Keratinocyte (primary cell): ENCODE results near the gene RALGPS1.

Experiments used
- EZH2 ChIP-seq: IDR thresholded peaks from one replicate; pipeline ENCODE4 v1.6.1; 2012; ENCODE audit warnings: inconsistent platforms, mild to moderate bottlenecking, low read length, moderate library complexity
- TF ChIP-seq, protein P1 (sequence below), 3 experiments: IDR thresholded peaks in 1 of 3; conservative IDR thresholded peaks in 1 of 3; optimal IDR thresholded peaks in 1 of 3; 2 replicates in 2 of 3; 3 replicates in 1 of 3; pipeline versions ENCODE3 to v1.5.1; 2011; ENCODE audit warnings: low read length in 3 of 3, mild to moderate bottlenecking in 3 of 3, moderate library complexity in 2 of 3, control low read depth in 1 of 3, inconsistent platforms in 1 of 3; ENCODE audit not compliant: insufficient read depth in 2 of 3; ENCODE audit errors: extremely low read depth in 1 of 3

GRCh38 chr9:127206666-127207065, 292.1 kb downstream of the RALGPS1 start:
- TF ChIP-seq, protein P1, sequence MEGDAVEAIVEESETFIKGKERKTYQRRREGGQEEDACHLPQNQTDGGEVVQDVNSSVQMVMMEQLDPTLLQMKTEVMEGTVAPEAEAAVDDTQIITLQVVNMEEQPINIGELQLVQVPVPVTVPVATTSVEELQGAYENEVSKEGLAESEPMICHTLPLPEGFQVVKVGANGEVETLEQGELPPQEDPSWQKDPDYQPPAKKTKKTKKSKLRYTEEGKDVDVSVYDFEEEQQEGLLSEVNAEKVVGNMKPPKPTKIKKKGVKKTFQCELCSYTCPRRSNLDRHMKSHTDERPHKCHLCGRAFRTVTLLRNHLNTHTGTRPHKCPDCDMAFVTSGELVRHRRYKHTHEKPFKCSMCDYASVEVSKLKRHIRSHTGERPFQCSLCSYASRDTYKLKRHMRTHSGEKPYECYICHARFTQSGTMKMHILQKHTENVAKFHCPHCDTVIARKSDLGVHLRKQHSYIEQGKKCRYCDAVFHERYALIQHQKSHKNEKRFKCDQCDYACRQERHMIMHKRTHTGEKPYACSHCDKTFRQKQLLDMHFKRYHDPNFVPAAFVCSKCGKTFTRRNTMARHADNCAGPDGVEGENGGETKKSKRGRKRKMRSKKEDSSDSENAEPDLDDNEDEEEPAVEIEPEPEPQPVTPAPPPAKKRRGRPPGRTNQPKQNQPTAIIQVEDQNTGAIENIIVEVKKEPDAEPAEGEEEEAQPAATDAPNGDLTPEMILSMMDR (optimal IDR thresholded peaks at IDR 0.05 in 1 of 3, IDR thresholded peaks at IDR 0.05 in 1 of 3, conservative IDR thresholded peaks at IDR 0.05 in 1 of 3; ENCODE audit: extremely low read depth in 1 of 3, insufficient read depth in 2 of 3, low read length in 3 of 3): no peak
- no peak for TF ChIP-seq EZH2
